ENCODE data around the gene IL22RA1.

IL22RA1 gene

DNA sequence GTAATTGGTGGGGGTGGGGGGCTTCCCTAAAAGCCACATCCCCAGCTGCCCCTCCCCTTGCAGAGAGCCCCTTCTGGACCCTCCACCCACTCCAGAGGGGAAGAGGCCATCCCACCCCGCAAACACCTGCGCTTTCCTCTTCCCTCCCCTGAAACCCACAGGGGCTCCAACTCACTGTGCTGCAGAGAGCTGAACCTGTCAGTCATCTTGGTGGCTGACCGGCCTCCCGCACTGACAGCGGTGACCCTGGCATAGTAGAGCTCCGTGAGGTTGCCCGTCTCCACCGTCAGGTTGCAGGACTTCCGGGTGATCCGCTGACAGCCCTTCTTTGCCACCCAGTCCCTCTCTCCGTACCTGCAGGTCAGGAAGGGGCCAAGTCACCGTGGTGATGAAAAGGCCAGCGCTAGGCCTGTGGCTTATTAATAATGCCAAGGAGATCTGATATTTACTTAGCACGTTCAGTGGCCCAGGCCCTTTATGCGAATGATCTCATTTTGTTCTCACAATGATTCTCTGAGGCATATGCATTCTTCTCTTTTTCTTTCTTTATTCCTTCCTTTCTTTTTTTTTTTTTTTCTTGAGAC is 5.9 kb downstream of the IL22RA1 start:
- DNase-seq = no peak

DNA sequence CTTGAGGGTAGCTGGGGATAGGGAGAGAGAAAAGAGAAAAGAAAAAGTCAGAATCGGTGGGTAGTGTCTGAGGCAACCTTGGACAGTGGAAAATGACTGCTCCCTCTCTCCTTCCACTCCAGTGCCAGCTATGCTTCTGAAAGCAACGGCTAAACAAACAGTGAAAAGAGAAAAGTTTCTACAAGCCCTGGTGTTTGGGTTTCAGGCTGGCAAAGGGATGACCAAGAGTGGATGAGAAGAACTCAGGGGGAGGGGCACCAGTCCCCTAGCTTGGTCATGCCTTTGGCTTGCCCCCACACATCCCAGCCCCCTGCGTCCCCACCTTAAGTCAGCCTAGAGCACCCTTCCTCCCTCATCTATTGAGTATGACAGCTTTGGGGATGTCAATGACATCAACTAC is 8.6 kb downstream of the IL22RA1 start:
- no peak for DNase-seq

DNA sequence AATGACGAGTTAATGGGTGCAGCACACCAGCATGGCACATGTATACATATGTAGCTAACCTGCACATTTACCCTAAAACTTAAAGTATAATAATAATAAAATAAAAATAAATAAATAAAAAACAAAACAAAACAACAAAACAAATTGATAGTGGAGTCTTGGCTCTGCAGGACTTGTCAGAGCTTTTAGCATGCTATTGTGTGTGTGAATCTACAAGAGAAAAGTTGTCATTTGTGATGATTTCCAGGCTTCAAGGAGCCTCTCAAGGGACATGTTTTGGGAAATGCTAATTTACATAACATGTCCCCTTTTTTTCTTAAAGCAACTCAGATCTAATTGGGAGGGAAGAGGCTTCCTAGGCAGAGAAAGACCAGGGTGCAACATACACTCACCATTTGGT is 9.1 kb downstream of the IL22RA1 start:
- no peak for DNase-seq

DNA sequence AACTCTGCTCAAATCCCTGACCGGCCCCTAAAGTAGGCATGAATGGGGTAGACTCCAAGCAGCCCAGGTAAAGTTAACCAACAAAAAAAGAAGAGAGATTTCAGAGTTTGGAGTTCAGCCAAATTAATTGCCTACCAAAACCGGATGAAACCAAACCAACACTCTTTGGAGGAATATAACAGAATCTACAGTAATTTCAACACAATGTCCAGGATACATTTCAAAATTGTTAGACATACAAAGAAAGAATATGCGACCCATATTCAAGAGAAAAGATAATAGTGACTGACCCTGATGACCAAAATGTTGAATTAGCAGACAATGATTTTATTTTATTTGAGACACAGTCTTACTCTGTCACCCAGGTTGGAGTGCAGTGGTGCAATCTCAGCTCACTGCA is 12.6 kb downstream of the IL22RA1 start:
- DNase-seq = no peak

DNA sequence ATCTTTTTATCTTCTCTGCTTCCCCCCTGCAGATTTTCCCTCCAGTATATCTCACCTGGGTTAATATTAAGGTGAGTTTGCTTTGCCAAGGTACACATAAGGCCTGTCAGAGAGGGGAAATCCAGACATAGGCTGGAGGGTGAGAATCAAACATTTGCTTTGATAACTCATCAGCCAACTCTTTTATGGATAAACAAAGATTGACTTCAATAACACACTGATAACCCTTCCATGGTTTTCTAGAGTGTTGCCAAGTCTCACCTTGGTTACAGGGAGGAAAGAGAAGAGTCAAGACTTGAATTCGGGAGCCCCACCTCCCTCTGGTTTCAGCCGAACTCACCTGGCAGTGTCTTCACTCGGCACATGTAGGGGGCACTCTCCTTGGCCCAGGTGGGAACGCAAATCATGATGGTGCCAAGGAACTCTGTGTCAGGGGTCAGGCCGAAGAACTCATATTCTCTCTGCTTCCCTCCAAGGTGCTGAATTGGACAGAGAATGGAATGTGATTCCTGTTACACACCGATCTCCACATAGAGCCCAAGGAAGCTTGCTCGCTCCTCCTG is 15.1 kb downstream of the IL22RA1 start:
- DNase-seq = no peak

DNA sequence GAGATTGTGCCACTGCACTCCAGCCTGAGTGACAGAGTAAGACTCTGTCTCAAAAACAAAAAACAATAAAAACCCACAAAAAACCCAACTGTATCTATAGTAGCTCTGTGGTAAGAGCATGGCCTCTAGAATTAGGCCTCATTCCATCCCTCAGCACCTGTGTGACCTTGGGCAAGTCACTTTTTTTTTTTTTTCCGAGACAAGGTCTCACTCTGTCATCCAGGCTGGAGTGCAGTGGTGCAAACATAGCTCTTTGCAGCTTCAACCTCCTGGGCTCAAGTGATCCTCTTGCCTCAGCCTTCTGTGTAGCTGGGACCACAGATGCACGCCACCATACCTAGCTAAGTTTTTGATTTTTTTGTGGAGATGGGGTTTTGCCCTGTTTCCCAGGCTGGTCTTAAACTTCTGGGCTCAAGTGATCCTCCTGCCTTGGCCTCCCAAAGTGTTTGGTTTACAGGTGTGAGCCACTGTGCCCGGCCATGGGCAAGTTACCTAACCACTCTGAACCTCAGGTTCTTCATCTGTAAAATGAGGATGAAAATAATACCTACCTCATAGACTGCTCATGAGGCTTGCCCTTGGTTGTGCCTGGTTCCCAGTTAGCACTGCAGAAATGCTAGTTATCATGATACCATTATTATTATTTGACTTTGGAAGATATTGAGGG is 15.7 kb downstream of the IL22RA1 start:
- DNase-seq = no peak

DNA sequence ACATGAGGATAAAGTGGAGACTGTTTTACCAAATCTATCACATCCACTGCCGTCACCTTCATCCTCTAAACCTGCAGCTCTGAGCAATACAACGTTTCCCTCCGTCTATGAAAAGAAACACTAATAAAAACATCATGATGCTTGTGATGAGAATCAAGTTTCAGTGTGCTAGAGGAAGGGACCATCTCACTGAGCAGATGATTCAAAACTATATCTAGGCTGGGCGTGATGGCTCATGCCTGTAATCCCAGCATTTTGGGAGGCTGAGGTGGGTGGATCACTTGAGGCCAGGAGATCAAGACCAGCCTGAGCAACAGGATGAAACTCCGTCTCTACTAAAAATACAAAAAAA is 16.3 kb downstream of the IL22RA1 start:
- no peak for DNase-seq

DNA sequence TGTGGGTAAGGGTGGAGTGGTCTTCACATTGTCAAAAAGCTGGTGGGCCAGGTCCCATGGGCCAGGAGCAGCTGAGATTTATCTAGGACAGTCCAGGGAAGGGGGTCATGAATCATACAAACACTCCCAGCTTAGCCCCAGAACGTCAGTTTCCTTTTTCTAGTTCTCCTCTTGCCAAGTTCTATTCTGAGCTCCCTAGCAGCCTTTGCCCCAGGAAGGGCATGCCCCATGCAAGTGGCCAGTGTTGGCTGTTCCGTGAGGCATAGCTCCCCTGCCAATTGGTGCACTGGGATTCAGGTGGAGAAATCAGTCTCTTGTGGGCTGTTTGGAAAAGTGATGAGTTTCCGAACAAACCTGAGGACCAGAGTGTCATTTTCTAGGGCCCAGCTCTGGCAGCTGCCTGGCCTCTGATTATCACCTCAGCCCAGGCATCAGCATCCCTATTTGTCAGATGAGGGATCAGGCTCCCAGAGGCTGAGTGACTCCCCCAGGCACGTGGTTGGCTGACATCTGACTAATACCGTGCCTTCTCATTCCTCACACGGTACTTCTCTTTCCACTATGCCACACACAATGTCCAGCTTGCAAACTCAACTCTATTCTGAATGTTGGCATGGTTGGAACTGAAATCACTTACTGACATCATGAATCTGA is 16.8 kb downstream of the IL22RA1 start:
- no peak for DNase-seq

DNA sequence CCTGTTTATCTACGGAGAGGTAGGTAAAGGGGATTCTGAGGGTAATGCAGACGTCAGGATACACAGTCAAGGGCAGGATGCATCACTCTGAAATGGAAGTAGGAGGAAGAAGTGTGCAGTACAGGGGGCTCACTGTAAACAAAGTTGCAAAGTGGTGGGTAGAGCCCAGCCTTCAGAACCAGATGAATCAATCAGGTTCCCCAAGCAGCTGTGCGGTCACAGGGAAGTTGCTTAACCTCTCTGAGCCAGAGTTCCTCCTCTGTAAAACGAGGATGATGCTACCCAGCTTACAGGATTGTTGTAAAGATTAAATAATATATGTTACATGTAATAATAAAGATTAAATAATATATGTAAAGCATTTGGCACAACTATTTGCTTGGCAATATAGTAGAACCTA is 17.5 kb downstream of the IL22RA1 start:
- no peak for DNase-seq

DNA sequence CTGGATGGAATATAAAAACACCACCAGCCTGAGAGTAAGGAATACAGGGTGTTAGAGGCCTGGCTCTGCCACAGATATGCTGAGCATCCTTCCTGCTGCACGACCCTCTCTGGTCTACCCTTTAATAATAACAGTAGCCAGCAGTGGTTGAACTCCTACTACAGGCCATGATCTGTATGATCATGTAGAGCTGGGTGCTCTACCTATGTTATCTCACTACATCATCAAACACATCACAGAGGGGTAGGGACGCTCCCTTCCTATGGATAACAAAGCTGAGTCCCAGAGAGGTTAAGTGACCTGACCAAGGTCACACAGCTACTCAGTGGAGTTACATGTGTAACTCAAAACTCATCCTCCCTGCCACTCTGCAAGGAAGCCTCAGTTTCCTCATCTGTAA is 18.0 kb downstream of the IL22RA1 start:
- no peak for DNase-seq

DNA sequence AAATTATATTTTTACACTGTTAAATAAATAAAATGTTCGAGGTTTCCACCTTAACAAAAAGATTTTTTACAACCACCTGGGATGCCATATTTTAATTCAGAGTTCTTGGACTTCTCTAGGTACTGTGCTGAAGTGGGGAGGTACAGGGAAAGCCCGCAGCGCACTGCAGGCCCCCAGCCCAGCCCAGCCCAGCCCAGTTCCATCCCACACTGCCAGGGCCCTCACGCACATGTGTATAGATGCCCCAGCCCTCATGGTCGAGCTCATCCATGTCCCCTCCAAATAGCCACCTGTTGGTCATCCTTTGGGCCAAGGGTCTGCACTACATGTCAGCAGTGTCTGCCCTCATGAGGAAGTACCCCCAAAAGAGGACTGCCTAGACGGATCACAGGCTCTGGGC is 19.3 kb downstream of the IL22RA1 start:
- no peak for DNase-seq

DNA sequence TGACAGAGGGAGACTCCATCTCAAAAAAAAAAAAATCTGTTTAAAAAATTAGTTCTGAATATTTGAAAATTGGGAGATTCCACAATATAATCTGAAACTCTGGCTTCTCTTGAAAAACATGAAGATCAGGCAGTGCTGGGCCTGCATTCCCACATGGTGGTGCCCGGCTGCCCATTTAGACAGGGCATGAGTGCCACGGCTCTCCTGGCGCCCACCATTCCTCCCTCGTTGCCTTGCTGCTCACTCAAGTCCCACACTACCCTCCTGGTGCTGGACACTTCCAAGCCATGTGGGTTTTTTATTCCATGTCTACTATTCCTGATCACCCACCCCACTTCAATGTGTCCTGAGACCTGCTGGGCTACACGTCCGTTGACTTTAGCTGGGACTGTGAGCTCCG is 20.2 kb downstream of the IL22RA1 start:
- no peak for DNase-seq

DNA sequence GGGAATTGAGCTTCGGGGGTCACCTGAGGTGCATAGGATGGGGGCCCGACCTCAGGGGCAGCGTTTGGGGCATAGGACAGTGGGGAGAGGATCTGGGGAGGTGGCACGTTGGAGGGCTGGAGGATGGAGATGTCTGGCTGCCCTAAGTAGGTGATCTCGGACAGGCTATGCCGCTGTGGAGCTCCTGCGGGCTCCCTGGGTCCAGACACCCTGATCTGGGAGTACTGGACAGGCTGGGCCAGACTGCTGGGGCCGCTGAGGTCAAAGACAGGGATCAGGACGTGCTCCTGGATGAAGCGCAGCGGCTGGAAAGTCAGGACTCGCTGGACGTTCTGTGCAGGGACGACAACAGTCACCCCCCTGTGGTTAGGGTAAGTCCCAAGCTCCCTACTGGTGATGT is 21.5 kb downstream of the IL22RA1 start:
- DNase-seq = no peak

DNA sequence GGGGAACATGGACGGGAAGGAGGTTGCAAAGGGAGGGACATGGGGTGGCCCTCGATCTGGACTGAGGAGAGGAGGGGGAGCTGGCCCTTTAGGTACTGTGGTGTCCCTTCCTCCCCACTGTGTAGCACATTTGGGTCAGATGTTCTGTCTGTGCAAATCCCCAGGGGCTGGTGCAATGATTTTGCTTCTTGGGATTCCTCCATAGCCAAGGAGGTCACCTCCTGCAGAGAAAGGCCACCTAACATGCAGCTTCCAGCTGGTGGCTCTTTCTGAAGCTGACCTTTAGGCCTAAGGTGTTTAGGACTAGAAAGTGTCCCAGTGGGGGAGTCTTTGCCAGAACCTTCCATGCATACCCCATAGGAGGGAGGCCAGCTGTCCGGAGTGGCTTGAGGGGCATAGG is 22.0 kb downstream of the IL22RA1 start:
- no peak for DNase-seq

DNA sequence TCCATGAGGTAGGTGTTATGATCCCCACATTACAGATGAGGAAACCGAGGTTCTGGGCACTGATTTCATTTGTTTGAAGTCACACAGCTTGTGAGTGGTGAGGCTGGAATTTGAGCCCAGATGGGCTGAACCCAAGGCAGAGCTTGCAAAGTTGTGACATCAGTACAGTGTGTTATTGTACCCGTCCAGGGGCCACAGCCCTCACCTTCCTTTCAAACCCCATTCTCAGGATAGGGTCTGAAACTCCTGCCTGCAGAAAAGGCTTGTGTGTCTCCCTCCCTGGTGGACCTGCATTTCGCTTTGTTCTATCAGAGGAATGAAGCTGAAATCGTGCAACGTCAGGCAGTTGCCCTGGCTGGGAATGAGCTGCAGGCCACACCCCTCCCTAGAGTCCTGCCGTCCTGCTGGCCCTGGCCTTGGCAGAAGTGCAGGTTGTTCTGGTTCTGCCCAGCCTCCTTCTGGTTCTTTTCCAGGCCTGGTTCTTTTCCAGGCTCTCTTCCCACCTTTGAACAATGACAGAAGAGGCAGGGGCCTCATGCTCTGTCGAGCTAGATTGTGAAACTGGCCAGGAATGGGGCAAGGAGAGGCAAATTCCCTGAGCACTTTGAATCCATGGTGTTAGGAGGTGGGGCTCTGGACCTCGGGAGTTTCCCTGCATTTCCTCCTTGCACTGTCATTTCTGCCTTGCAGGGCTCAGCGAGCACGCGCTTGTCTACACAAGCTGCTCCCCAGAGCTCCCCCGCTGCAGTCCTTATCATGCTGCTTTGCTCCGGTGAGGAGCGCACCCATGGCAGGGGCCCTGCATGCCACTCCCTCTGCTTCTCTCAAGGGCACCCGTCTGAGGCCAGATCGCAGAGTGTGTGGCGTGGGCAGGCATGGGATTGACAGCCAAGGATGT is 22.8 kb downstream of the IL22RA1 start:
- DNase-seq = no peak

DNA sequence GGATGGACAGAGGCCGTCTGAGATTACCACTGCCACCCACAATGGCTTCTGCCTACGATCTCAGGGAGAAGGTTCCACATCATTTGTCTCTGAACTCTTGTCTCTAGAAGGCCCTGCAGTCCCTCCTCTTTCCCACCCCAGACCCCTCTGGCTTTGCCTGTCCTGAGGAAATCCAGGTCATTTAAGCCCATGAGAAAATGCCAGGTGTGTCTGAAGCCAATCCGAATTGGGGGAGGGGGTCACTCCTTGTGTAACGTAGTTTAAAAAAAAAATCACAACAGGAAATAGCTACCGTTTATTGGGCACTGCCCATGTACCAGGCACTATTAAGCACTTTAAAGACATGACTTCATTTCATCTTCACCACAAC is 23.5 kb downstream of the IL22RA1 start:
- no peak for DNase-seq

DNA sequence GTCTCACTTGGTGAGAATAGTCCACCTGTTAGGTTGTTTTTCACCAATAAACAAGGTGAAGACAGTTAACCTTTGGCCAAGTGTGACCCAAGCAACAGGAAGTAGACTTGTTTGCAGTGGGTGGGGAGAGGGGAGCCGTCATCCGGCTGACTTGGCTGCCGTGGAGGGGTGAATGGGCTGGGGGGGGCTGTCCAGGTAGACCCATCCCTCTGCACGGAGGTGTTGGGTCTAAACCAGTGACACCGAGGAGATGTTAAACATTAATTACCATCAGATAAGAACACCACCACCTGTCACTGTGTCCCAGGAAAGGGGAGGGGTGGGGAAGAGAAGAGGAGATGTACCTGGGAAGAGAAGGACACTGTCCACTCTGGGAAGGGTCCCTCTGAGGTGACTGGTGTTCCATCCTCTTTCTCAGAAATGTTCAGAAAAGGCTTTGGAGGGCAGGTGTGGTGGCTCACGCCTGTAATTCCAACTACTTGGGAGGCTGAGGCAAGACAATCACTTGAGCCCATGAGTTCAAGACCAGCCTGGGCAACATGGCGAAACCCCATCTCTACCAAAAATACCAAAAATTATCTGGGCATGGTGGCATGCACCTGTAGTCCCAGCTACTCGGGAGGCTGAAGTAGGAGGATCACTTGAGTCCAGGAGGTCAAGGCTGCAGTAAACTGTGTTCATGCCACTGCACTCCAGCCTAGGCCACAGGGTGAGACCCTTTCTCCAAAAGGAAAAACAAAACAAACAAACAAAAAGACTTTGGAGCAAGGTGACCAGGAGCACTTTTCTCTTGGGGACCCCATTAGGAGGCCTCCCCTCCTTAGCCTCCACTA is 24.3 kb downstream of the IL22RA1 start:
- DNase-seq = no peak

DNA sequence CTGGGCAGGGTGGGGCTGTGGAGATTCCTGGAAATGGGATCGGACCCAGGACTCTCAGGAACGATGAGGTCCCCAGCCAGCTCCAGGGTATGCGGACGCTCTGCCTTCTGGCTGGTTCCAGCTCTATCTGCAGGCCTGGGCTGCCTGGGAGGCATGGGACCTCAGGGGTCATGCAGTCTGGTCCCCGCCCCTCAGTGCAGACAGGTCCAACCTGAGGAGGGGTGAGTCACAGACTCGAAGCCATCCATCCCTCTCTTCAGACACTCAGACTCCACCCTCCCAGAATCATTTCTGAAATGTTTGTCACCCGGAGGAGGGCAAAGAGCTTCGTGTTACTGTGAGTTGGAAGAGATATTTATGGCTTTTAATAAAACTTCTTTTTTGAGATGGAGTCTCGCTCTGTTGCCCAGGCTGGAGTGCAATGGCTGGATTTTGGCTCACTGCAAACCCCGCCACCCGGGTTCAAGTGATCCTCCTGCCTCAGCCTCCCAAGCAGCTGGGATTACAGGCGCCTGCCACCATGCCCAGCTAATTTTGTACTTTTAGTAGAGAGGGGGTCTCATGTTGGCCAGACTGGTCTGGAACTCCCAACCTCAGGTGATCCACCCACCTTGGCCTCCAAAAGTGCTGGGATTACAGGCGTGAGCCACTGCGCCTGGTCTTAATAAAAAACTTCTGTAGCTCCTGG is 25.1 kb downstream of the IL22RA1 start:
- no peak for DNase-seq

DNA sequence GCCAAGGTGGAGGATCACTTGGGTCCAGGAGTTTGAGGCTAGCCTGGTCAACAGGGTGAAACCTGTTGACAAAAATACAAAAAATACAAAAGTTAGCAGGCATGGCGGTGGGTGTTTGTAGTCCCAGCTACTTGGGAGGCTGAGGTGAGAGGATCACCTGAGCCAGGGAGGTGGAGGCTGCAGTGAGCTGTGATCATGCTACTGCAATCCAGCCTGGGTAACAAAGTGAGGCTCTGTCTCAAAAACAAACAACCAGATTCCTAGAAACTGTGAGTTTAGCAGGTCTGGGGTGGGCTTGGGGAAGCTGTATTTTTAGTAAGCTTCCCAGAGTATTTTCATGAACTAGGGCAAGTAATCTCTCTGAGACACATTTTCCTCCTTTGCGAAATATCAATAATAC is 25.8 kb downstream of the IL22RA1 start:
- no peak for DNase-seq

DNA sequence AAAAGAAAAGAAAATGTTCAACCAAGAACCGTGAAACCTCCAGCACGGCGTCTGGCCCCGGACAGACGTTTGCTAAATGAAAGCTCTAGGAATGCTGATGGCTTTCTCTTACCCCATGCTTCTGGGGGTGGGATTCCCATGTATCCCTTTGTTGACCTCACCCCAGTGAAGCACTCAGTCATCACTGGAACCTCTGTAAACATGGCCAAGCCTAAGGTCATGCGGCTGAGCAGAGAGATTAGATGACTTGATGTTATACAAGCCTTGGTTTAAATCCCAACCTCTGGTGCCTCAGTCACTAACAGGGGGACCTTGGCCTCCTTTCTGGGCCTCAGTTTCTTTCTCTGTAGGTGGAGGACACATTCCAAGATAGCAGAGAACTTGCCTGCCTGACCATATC is 28.2 kb downstream of the IL22RA1 start:
- no peak for DNase-seq

DNA sequence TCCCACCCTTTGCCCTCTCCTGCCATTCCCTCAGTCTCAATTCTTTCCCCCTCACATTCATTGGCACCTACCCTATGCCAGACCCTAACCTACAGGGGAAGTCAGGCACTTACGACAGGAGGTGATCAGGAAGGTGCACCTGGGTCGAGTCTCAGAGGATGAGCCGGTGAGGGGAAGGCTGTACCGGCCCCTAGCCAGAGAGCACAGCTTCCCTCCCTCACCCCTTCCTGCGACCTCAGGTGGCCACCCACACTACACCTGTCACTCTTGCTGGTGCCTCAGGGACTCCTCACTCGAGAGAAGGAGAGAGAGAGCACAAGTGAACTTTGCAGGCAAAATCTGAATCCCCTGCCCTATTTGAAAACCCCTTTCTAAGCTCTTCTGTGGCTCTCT is 29.3 kb downstream of the IL22RA1 start:
- no peak for DNase-seq

Data from stimulated activated CD8-positive, alpha-beta memory T cell treated with anti-CD3 and anti-CD28 coated beads, Interleukin-4, amount 100 ng/mL, for 48 hours (primary cell).